T-helper 2 cell treated with Interferon-gamma antibody and Interleukin-4, amounts not matched to agents 100 ng/mL and 5 ng/mL, for 36 hours (primary cell): ENCODE measurements around the gene ASCL2. TPM values are rescaled to one million over a fixed set of nuclear protein-coding genes. Genes with fewer than 3 reads are reported as not detected.

Experiments used
- intact Hi-C: fragments of 100-400 bp; cut with micrococcal nuclease; formaldehyde crosslinking; loops from one replicate; pipeline ENCODE4 v1.15.1; 2023
- total RNA-seq: library from RNA; stranded (reverse); gene quantifications from 2 replicates; pipeline ENCODE4 v1.2.3, GENCODE V29; 2022

ASCL2 gene
- total RNA-seq, 1 donor from 2014 or later = 0.11 TPM

DNA sequence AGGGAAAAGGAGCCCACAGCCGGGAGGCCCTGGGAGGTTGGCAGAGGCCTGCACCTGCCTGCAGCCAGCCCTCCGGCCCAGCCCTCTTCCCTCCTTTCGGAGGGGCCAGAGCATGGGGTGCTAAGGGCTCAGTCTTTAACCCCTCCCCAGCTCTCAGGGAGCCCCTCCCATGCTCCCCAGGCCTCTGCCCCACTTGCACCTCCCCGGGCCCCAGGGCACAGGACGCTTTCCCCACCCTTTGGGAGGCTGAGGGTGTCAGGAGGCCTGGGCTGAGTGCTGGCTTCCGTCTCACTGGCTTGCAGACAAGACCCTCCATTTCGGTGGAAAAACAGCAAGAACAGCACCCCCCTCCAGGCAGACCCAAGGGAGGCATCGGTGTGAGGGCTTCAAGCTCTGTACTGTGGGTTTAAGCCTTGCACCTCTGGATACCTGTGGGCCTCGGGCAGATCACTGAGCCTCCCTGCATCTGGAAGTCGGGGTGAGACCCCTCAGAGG, 7.3 kb downstream of the ASCL2 start:
- intact Hi-C loops = loop anchor here (10.0 kb wide), 1 partner anchor 58 kb away; no protein-coding TSS in a partner anchor

DNA sequence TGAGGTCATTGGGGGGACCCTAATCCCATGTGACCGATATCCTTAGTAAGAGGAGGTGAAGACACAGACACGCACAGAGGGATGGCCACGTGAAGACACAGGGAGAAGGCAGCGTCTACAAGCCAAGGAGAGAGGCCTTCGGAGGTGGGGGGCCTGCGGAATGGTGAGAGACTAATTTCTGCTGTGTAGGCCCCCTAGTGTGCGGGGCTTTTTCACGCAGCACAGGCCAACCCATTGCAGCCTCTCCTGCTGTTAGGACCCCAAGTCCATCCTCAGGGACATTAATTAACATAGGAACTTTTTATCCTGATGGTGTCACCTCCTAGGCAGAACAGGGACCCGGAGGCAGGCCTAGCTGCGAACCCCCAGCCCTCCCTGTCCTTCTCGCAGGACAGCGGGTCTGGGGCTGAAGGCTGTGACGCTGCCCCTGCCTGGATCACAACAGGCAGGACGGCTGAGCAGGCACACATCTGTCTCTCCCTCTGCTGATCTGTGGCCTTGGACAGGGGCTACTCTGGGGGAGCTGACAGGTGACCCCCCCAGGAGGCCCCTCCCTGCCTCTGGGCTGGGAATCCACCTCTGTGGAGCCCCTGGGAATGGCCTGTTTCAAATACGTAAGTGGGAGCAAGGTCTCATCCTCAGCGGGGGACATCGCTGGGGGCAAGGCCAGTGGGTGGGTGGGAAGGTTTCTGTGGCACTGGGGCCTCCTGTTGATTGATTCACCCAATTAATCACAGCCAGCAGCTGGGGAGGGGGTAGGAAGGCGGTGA, 7.9 kb downstream of the ASCL2 start:
- intact Hi-C loops = loop anchor here (10.0 kb wide), 1 partner anchor 58 kb away; no protein-coding TSS in a partner anchor

DNA sequence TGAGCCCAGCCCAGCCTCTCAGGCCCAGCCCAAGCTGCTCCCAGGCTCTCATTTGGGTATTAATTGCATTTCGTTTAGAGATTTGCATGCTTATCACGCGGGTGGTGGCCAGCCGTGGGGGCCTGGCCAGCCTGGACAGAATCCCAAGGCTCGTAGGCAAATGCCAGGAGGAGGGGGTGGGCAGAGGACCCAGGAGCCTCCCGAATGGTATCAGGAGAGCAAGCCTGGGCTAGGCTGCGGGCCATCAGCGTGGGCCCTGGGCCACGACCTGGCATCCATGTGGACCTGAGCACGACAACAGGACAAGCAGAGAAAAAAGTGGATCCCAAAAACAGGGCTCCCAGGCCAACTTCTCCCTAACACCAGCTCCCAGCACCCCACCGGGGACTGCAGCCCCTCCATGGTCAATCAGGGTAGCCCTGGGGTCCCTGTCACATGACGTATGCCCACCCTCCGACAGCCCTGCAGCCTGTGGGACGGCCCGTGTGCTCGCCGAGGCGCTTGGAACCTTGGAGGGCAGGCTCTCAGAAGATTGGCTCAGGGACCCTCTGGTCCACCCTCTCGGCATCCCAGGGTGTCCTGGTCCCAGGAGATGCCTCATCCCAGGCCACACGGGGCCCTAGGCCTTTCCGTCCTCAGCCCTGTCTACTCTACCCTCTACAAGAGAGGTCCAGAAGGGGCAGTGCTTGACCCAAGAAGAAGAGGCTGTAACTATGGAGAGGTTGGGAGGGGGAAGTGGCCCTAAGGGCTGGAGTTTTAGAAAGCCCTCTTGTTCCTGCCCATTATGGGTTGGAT, 8.8 kb downstream of the ASCL2 start:
- intact Hi-C loops = loop anchor here (10.0 kb wide), 1 partner anchor 57 kb away; no protein-coding TSS in a partner anchor

DNA sequence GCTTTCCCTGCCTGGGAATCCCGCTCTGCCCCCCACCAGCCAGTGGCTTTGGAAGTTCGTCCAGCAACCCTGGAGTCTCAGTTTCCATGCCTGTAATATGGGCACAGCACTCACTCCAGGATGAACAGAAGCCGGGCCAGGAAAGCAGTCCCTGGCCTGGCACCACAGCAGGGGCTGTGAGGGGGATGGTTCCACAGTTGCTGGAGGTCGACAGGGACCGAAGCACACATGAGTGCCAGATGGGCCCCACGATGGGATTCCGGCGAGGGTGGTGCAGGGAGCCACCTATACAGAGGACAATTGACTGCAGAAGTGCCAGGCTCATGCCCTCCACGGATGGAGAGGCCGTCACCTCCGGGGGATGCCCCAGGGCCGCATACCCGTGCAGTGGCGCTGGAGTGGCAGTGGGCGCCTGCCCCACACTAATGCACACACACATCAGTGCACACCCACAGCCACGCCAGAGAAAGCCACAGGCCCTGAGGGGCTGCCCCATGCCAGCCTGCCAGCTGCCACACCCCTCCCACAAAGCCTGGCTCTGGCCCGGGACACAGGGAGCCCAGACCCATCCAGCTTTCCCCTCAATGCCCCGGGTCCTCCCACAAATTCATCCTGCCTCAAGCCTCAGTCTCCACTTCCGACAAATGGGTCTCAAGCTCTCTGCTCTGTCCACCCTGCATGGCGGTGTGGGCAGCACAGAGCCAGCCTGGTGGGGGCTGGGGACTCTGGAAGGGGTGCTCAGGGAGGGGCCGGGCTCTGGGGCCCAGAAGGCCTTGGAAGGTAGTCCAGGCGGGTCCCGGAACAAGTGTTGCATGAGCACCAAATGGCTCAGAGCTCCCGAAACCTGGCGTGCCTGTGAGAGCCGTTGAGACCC, 9.7 kb downstream of the ASCL2 start:
- intact Hi-C loops = loop anchor here (10.0 kb wide), 1 partner anchor 56 kb away; no protein-coding TSS in a partner anchor

DNA sequence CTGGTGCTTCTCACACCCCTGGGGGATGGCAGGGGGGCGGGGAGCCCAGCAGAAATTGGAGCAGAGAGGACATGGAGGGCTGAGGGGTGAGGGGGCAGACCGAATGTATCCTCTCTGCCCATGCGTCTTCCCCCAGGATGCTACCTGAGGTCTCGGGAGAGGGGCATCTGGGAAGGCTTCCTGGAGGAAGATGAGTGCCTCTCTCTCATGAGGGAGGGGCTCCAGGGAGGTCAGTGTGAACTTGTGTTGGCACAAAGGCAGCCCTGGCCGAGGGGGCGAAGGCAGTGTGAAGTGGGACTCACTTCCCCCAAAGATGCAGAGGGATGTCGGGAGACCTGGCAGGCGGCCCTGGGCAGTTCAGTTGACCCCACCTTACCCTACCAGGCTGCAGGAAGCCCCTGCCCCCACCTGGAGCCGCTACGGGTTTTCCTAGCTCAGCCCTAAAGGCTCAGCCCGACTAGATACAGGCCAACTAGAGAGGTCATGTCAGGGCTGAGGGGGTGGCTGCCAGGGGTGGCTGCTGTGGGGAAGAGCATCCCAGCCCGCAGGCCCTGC, 10.4 kb downstream of the ASCL2 start:
- intact Hi-C loops = loop anchor here (10.0 kb wide), 1 partner anchor 55 kb away; no protein-coding TSS in a partner anchor

DNA sequence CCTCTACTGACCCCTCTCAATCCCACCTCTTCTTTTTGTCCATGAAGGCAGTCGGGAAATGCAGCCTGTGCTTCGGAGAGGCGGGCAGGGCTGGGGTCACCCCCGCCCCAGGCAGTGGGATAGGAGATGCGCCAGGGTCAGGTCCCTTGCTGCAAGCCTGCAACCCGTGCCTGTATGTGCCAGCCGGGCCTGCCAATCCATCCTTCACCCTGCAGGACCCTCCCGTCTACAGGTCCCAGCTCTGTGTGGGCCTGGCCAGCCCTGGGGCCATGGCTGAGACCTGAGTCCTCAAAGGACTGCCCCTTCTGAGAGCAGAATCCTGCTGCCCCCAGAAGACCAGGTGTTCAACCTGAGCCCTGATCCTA, 10.9 kb downstream of the ASCL2 start:
- intact Hi-C loops = no loop called here

DNA sequence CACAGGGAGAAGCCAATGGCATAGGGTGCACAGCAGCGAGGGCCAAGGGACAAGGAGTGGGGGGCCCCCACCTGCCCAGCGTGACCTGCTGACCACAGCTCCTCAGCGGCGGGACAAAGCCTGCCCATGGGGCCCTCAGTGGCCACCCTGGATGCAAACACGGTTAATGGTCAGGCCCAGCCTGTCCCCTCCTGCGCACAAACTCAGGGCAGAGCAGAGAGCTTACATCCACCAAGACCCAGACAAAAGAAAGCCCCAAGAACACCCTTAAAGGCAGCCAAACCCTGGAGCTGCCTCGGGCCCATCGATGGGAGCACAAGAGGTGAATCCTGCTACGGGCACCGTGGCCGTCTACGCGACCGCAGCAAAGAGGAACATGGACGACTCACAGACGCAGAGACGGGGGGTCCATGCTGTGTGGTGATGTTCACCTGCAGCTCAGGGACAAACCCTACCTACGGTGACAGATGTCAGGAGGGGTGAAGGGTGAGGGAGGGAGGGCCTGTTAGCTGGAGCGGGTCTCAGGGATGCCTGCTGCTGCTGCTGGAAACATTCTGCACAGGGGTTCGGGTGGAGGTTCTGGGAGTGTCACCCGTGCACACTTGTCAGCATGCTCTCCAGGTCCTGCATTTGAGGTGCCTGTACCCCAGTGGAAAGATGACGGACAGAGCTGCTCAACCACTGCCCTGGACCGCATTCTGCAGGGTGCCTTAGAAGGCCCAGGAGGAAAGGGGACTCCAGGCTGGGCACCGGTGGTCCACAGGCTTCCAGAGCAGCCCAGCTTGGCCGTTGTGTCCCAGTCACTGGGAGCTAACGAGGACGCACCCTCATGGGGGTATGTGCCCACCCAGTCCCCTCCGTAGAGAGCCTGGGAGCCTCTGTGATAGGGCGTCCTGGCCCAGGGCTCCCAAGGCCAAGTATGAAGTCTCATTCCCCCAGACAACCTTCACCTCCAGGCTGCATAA, 11.6 kb downstream of the ASCL2 start:
- intact Hi-C loops = no loop called here

DNA sequence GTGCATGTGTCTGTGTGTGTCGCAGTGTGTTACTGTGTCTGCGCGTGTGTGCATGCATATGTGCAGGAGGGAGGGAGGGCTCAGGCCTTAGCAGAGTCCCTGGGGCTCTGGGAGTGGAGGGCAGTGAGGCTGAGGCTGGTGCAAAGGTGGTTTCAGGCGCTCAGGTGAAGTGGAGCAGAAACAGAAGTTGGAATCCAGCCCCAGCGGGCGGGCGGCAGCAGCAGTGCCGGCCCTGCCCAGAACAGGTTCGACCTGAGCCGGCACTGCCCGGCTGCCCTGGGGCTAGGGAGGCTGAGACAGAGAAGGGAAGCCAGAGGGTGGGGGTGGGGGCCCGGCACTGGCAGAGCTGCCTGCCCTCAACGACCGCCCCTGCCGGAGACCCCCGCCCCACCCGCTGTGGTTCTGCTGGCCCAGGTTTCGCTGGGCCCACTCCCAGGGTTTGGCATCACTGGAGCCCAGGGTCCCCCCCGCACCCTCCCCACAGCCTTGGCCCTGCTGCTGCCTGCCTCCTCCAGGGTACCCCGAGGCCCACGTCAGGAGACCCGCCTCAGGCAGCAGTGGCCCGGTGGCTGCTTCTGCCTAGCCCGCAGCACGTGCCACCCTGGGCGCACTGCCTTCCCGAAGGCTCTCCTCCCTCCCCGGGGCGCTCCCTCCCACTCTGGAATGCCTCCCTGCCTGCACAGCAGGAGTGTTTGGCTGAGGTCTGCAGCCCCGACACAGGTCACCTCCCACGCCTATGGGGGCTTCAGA, 13.3 kb downstream of the ASCL2 start:
- intact Hi-C loops = no loop called here

DNA sequence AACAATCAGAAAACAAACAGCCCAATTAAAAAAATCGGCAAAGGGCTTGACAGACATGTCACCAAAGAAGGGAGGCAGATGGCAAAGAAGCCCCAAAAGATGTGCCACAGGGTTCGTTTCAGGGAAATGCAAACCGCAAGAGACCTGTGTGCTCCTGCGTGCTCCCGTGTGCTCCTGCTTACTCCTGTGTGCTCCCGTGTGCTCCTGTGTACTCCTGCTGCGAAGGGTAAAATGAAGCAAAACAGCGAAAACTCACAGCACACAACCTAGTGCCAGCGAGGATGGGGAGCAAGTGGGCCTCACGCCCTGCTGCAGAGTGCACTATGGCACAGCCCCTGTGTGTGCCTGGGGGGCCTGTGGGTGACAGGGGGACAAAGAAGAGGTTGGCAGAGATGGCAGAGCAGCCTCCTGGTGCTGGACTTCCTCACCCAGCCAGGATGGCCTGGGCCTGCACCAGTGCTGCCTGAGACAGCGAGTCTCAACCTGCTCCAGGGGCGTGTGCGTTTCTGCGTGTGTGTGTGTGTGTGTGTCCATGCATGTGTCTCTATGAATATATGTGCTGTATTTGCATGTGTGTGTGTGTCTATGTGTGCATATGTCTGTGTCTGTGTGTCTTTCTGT, 14.0 kb downstream of the ASCL2 start:
- intact Hi-C loops = no loop called here

DNA sequence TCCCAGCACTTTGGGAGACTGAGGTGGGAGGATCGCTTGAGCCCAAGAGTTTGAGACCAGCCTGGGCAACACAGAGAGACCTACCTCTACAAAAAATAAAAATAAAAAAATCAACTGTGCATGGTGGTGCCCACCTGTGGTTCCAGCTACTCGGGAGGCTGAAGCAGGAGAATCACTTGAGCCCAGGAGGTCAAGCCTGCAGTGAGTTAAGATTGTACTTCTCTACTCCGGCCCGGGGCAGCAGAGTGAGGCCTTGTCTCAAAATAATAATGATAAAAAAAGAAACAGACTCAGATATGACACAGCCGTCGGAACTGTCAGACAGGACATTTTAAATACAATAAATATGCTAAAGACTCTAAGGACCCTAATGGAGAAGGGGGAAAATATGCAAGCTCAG, 18.4 kb downstream of the ASCL2 start:
- intact Hi-C loops = no loop called here

DNA sequence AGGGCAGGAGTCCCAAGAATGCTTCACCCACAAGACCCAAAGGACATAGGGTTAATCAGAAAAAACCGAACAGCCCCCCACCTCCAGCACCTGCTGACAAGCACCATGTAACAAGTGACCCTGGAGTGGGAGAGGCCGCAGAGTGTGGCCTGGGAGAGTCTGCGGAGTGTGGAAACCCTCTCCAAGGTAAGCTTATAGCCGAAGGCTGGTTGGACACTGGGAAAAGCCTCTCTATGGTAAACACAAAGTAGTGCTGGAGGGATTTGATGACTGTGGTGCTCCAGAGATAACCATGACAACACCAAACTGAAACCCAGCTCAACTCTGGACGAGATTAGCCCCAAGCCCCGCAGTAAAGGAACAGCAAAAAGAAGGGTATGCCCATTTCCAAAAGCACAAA, 19.2 kb downstream of the ASCL2 start:
- intact Hi-C loops = no loop called here

DNA sequence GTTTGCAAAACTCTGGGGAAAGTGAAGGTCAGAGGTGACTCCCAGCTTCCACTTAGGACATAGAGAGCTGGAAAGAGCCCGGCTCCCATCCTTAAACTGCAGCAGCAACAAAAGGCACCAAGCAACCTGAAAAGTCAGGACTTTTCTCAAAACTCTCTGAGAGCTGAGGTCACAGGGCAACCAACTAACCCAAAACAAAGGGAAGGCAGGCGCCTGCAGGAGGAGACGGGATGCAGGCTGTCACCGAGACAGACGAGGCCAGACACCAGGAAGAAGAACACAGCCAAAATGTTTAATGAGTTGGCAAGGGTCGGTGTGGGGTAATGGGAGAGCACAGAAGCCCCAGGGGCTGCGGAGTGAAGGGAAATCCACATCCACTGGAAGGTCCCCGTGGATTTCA, 19.9 kb downstream of the ASCL2 start:
- intact Hi-C loops = no loop called here

DNA sequence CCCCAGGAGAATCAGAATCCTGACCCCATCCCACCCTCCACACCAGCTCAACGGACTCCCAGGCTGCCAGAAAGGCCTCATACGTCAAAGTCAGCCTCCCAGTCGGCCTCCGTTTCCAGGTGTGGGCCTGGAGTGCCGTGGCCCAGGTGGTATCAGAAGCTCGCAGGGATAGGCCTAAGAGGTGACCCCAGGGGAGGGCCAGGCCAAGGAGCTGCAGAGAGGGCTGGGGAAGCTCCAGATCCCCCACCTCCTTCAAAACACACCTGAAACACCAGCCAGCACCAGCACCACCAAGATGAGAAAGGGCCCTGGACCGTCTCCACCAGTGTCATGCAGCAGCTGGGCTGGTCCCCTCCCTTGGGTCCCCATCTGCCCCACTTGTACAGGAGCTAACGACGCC, 20.3 kb downstream of the ASCL2 start:
- intact Hi-C loops = no loop called here

DNA sequence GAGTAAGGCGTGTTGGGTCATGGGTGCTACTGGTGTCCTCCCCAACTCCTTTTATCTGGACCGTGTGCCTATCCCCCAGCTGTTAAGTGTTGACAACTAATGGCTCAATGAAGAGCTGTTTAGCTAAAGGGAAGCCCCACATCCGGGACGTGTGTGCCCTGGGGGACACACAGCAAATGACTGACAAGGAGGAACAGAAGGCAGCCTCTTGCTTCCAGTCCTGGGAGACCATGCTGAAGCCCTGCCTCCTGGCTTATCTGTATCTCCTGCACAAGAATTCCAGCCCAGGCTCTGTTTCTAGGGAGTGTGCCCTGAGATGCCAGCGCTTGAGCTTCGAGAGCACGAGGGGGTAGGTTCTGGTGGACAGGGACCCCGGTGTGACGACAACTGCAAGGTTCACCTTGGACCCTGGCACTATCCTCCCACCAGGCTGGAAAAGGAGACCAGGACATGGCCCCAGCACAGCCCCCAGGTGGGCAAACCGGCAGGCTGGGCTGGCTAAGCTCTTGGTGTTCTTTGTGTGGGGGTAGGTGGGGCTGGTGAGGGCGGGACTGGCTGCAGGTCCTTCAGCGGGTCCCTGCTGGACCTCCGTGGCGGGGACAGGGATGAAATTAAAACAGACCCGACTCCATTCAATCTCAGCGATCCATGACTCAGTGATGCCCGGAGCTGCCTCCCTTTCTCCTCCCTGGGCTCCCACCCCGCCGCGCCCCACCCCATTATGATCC, 21.0 kb downstream of the ASCL2 start:
- intact Hi-C loops = no loop called here

DNA sequence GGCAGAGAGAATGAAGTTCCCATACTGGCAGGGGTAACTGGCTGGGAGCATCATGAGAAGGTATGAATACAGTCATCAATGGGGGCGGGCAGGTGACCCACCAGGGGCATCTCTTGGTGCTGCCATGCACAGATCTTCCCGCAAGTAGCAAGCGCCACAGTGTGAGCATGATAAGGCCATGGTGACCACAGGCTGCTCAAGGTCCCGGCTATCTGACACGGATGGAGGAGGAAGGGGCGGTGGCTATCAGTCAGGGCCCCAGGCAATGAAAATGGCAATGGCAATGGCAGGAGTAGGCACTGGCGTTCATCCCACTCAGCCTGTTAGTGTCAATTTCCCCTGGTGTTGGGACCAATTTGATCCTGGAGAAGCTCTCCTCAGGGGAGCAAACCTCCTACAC, 21.6 kb downstream of the ASCL2 start:
- intact Hi-C loops = no loop called here

DNA sequence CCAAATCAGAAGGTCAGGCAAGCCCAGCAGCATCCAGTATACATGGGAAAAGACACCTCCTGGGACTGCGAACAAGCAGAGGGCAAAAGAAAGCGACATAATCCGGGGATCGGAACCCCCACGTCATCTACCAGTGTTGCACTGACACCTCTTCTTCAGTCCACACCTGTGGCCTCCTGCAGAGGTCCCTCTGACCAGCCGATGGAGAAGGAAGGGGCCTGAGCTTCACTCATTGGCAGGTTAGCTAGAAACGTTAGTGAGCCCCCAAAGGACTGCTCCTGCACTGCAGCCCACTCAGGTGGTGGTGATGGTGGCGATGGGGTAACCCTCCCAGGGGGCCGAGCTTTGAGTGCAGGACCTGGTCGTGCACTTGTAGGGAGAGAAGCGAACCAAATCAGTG, 22.1 kb downstream of the ASCL2 start:
- intact Hi-C loops = no loop called here

DNA sequence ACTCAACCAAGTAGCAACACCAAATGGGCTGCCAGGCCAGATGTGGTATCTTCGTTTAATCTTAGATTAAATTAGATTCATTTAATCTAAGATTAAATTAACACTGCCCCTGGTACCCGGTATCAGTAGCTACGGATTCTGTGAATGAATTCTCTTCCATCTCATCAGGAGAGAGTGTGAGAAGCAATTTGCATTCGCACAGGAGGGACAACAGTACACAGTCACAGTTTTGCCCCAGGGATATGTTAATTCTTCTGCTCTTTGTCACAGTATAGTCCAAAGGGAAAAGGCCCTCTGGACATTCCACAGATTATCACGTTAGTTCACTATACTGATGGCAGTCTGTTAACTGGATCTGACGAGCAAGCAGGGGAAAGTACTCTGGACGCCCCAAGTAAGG, 22.9 kb downstream of the ASCL2 start:
- intact Hi-C loops = no loop called here

DNA sequence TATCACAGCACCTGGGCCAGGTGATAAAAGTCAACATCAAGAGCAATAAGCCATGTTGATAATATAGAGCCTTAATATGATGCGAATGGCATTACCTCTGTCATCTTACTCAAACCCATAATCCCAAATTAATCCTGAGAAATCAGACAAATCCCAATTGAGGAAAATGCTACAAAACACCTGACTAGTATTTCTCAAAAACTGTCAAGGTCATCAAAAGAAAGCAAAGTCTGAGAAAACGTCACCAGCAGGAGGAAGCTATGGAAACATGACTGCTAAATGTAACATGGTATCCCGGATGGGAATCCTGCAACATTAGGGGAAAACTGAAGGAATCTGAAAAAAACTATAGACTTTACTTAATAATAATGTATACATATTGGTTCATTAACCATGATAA, 29.6 kb downstream of the ASCL2 start:
- intact Hi-C loops = no loop called here
